GM19452 (cell line): ENCODE results near the gene CDC27.
"Not testable (repeated sequence)": the region's sequence is repeated elsewhere in the genome, so short reads cannot be mapped to it uniquely, and the experiment has no call there.

Experiments used
- ATAC-seq: cut with Tn5 transposase; IDR thresholded peaks from one replicate; pipeline ENCODE4 v1.9.1; 2021; ENCODE audit not compliant: unreplicated experiment

Gene CDC27

GRCh38 chr17:47073629-47074028 is 115.5 kb downstream of the CDC27 start:
- ATAC-seq, result not testable (repeated sequence)

- ATAC-seq, result no peak
Observed at GRCh38 chr17:47072886-47073285, 116.2 kb downstream of the CDC27 start.

GRCh38 chr17:47071171-47071570 is 117.9 kb downstream of the CDC27 start:
- not testable (repeated sequence) for ATAC-seq

- ATAC-seq, result not testable (repeated sequence)
Observed at GRCh38 chr17:47070266-47070665, 118.8 kb downstream of the CDC27 start.
